Esophagus (tissue), 2 donors: ENCODE data around the gene ILF2. TPM values are rescaled to one million over a fixed set of nuclear protein-coding genes. Genes with fewer than 3 reads are reported as not detected.
A peak's percentile ranks its signal among the peaks of the same experiment; 100 is the strongest.

Experiments used
- H3K27ac ChIP-seq, 2 donors: one replicate each; pipeline ENCODE4 v1.5.1; 2013; ENCODE audit warnings: low read depth in 2 of 2, mild to moderate bottlenecking in 2 of 2, inconsistent platforms in 1 of 2, low read length in 1 of 2, moderate library complexity in 1 of 2
- H3K27me3 ChIP-seq, 2 donors: one replicate each; pipeline ENCODE4 v1.6.1; 2013; ENCODE audit warnings: low read length in 2 of 2, control low read depth in 1 of 2, mild to moderate bottlenecking in 1 of 2; ENCODE audit not compliant: insufficient read depth in 2 of 2, control insufficient read depth in 1 of 2
- H3K36me3 ChIP-seq, 2 donors: one replicate each; pipeline ENCODE4 v1.6.1; 2013; ENCODE audit warnings: low read length in 1 of 2; ENCODE audit not compliant: control insufficient read depth in 2 of 2, insufficient read depth in 2 of 2
- H3K4me1 ChIP-seq, 2 donors: one replicate each; pipeline ENCODE4 v1.6.1; 2013; ENCODE audit warnings: low read length in 1 of 2; ENCODE audit not compliant: control insufficient read depth in 2 of 2, insufficient read depth in 2 of 2
- H3K4me3 ChIP-seq, 2 donors: one replicate each; pipeline ENCODE4 v1.5.1; 2013; ENCODE audit warnings: low read length in 2 of 2, mild to moderate bottlenecking in 2 of 2, low read depth in 1 of 2, moderate library complexity in 1 of 2
- H3K9me3 ChIP-seq, 2 donors: one replicate each; pipeline ENCODE4 v1.6.1; 2013; ENCODE audit warnings: mild to moderate bottlenecking in 2 of 2, low read depth in 1 of 2, low read length in 1 of 2, moderate library complexity in 1 of 2; ENCODE audit not compliant: control insufficient read depth in 2 of 2, insufficient read depth in 1 of 2
- WGBS, 2 donors: extraction: QIAGEN DNeasy Blood & Tissue Kit; methylation state at CpG; one replicate each; pipeline ENCODE4 v1.1.7; 2013; 5-methylcytosine and 5-hydroxymethylcytosine counted together
- polyA plus RNA-seq, 2 donors: library from polyadenylated mRNA; stranded (reverse); fragments of 200-250 nt; gene quantifications; one replicate each; pipeline ENCODE4 v1.2.3, GENCODE V29; 2013
- donor health status: healthy with polysubstance abuse.
- donor health status: Bipolar disorder and iron deficiency.

The ILF2 gene
- polyA plus RNA-seq, 2 donors: 22.5 to 99.9 TPM

DNA sequence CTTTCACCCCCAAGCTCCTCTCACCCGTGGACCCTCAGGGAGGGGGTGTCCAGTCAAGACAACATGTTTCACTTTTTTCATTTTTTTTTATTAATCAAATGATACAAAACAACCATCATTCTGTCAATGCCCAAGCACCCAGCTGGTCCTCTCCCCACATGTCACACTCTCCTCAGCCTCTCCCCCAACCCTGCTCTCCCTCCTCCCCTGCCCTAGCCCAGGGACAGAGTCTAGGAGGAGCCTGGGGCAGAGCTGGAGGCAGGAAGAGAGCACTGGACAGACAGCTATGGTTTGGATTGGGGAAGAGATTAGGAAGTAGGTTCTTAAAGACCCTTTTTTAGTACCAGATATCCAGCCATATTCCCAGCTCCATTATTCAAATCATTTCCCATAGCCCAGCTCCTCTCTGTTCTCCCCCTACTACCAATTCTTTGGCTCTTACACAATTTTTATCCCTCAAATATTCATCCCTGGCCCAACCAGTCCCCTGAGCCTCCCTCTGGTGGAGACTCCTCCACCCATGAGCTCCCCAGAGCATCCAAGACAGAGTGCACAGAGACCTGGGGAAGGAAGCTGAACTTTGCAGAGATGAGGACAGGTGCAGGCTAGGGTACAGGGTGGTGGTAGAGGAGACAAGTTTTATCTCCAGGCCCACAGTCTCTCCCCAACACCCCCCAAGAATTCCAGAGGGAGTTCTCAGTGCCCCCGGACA, 56.4 kb downstream of the ILF2 start:
- peak overlapping the region; percentile 96 to 98 for H3K27ac ChIP-seq
- 57 to 62% methylated on average over 2 of the region's 2 CpGs for WGBS, 2 donors
- no peaks in the 10 kb centered on the region for H3K27me3 ChIP-seq
- H3K4me1 ChIP-seq: peaks cover 2 to 18% of the 10 kb centered on the region in 2 donors
- peak overlapping the region; percentile 60 to 93 for H3K4me3 ChIP-seq
- H3K9me3 ChIP-seq: no peaks in the 10 kb centered on the region
- H3K36me3 ChIP-seq: no peaks in the 10 kb centered on the region

DNA sequence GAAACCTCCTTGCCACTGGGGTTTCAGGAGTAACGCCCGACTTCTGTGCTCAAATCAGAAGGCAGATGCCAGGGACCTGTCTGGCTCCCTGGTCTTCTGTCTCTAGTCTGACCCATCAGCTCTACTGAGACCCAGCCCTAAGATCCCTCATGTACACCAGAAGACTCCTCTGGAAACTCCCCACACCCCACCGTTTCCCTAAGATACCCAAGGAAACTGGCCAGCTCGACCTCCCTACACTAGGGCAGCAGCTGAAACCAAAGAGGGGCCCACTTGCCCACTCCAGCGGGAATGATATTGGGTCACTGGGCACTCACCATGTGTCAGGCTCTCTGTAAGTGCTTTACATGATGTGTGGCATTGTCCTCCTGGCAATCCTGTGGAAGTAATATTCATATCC, 57.4 kb downstream of the ILF2 start:
- Histone ChIP-seq H3K27me3 (no peaks in the 10 kb centered on the region), H3K36me3 (peaks cover 0 to 2% of the 10 kb centered on the region in 2 donors), H3K4me1 (peaks cover 2 to 23% of the 10 kb centered on the region in 2 donors), H3K4me3 (peak overlapping the region; percentile 76 to 93), H3K9me3 (no peaks in the 10 kb centered on the region), H3K27ac (peak overlapping the region; percentile 96 to 98)
- WGBS, 2 donors: 45 to 52% methylated on average over 5 of the region's 5 CpGs

DNA sequence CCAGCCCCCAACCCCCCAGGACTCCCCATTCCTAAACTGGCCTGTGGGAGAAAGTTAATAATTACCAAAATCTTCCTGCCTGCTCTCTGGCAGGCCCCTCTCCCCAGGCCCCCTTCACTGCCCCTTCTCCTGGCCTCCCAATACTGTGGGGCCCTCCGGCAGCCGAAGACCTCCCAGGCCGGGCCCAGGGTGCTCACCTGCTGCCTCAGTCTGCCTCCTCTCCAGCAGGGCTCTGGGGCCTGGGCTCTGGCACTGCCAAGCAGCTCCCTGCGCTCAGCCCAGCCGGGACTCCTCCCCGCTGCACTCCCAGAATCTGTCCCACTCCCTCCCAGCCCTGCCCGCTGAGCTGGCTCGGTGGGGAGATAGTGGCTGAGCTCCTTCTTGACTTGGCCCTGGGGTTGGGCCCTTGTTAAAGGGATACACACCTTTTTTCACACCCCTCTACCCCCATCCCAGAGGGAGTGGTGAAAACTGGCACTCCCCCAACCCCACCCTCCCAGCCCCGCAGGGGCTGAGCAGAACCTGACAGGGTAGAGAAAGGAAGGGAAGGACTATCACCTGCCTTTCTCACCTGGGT, 58.0 kb downstream of the ILF2 start, which contains the start of gene S100A16:
Gene S100A16, minus strand, starts transcription at position 383 of the 577 bp plus-strand sequence. CDS start 4,986 bp downstream, outside the sequence.
- Histone ChIP-seq H3K4me1 (peaks cover 2 to 29% of the 10 kb centered on the region in 2 donors), H3K27ac (peak within 1 kb of the TSS; percentile 96 to 98)

DNA sequence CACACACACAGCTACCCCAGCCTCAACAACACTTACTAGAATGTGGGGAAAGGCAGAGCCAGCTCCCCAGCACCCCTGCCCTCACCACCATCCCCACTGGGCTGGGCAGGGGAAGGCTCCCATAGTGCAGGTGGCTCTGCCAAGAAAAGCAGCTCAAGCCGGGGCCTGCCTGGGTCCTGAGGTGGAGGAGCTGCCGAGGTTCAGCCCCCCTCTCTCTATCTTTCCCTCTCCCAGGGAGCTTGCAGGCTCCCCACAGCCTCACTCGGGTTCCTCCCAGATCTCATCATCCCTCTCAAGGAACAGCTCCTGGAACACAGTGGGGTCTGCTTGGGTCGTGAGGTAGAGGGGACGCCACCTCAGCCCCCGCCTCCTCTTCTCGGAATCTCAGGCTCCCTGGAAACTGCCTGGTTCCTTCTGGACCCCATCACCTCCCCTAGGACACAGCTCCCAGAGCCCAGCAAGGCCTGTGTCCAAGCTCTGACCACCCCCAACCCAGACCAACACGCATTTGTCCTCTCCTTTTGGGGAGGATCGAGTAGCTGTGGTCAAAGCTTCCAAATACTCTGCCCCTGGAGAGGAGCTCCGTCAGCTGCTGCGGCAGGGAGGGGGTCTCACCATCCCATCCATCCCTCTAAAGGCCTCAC, 58.6 kb downstream of the ILF2 start:
- Histone ChIP-seq H3K36me3 (peaks cover 0 to 8% of the 10 kb centered on the region in 2 donors), H3K27ac (peak overlapping the region; percentile 96 to 98), H3K9me3 (no peaks in the 10 kb centered on the region), H3K4me3 (peak overlapping the region; percentile 76 to 93), H3K4me1 (peaks cover 0 to 24% of the 10 kb centered on the region in 2 donors), H3K27me3 (no peaks in the 10 kb centered on the region)
- WGBS, 2 donors: 32 to 41% methylated on average over 11 of the region's 11 CpGs

More for the DNA sequence above, 58.0 kb downstream of the ILF2 start, which contains the start of gene S100A16:
- WGBS, 2 donors: 26 to 27% methylated on average over 9 of the region's 9 CpGs
- Histone ChIP-seq H3K4me3 (peak within 1 kb of the TSS; percentile 76 to 93), H3K36me3 (peaks cover 0 to 2% of the 10 kb centered on the region in 2 donors), H3K27me3 (no peaks in the 10 kb centered on the region), H3K9me3 (no peaks in the 10 kb centered on the region)

Other genes starting within 250 kb of the ILF2 start
- 100 to 1,000 TPM; 115 to 689 TPM for gene S100A7, start 210.3 kb downstream of the ILF2 start, polyA plus RNA-seq
- 1,000 to 10,000 TPM in 1 of 2 donors, 100 to 1,000 TPM in 1; 936 to 2,978 TPM for gene S100A6, start 135.0 kb downstream of the ILF2 start, polyA plus RNA-seq
- under 1 TPM in 1 of 2 donors, not detected in 1; 0.11 TPM for gene S100A5, start 130.1 kb downstream of the ILF2 start, polyA plus RNA-seq
- gene S100A4, start 125.2 kb downstream of the ILF2 start, polyA plus RNA-seq: 100 to 1,000 TPM; 145 to 249 TPM
- 10 to 100 TPM; 10.2 to 27.5 TPM for gene S100A3, start 121.7 kb downstream of the ILF2 start, polyA plus RNA-seq
- gene S100A2, start 105.1 kb downstream of the ILF2 start, polyA plus RNA-seq: 1,000 to 10,000 TPM; 2,831 to 3,591 TPM
- gene S100A16, start 57.9 kb downstream of the ILF2 start, polyA plus RNA-seq: 1,000 to 10,000 TPM; 2,016 to 2,151 TPM
- gene S100A14, start 54.7 kb downstream of the ILF2 start, polyA plus RNA-seq: 1,000 to 10,000 TPM; 2,532 to 3,167 TPM
- gene S100A13, start 43.5 kb downstream of the ILF2 start, polyA plus RNA-seq: 100 to 1,000 TPM in 1 of 2 donors, 10 to 100 TPM in 1; 74.3 to 122 TPM
- gene S100A1, start 42.6 kb downstream of the ILF2 start, polyA plus RNA-seq: 1 to 10 TPM in 1 of 2 donors, under 1 TPM in 1; 0.93 to 2.3 TPM
- 10 to 100 TPM; 41.6 to 45.5 TPM for gene CHTOP, start 36.9 kb downstream of the ILF2 start, polyA plus RNA-seq
- 10 to 100 TPM; 20.0 to 35.3 TPM for gene SNAPIN, start 12.3 kb downstream of the ILF2 start, polyA plus RNA-seq
- 1 to 10 TPM; 2.2 to 3.6 TPM for gene NPR1, start 7.7 kb upstream of the ILF2 start, polyA plus RNA-seq
- gene INTS3, start 57.1 kb upstream of the ILF2 start, polyA plus RNA-seq: 10 to 100 TPM; 16.4 to 30.8 TPM
- 10 to 100 TPM; 18.6 to 30.9 TPM for gene SLC27A3, start 104.4 kb upstream of the ILF2 start, polyA plus RNA-seq